Epithelial cell of esophagus (primary cell): ENCODE results near the gene MRAP2.

ENCODE experiments used
- DNase-seq: peaks from one replicate; pipeline ENCODE4 v3.0.0; 2010; ENCODE audit warnings: low read depth
- H3K4me3 ChIP-seq: 2 replicates; pipeline ENCODE4 v1.5.1; 2011; ENCODE audit warnings: mild to moderate bottlenecking, low read length, control low read depth
- TF ChIP-seq, protein P1 (sequence below): IDR thresholded peaks from 2 replicates; pipeline ENCODE4 v1.5.1; 2011; ENCODE audit warnings: low read depth, mild to moderate bottlenecking, low read length, control low read depth, inconsistent platforms; ENCODE audit not compliant: insufficient read depth; ENCODE audit errors: missing control alignments

Gene MRAP2, protein sequence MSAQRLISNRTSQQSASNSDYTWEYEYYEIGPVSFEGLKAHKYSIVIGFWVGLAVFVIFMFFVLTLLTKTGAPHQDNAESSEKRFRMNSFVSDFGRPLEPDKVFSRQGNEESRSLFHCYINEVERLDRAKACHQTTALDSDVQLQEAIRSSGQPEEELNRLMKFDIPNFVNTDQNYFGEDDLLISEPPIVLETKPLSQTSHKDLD

DNA sequence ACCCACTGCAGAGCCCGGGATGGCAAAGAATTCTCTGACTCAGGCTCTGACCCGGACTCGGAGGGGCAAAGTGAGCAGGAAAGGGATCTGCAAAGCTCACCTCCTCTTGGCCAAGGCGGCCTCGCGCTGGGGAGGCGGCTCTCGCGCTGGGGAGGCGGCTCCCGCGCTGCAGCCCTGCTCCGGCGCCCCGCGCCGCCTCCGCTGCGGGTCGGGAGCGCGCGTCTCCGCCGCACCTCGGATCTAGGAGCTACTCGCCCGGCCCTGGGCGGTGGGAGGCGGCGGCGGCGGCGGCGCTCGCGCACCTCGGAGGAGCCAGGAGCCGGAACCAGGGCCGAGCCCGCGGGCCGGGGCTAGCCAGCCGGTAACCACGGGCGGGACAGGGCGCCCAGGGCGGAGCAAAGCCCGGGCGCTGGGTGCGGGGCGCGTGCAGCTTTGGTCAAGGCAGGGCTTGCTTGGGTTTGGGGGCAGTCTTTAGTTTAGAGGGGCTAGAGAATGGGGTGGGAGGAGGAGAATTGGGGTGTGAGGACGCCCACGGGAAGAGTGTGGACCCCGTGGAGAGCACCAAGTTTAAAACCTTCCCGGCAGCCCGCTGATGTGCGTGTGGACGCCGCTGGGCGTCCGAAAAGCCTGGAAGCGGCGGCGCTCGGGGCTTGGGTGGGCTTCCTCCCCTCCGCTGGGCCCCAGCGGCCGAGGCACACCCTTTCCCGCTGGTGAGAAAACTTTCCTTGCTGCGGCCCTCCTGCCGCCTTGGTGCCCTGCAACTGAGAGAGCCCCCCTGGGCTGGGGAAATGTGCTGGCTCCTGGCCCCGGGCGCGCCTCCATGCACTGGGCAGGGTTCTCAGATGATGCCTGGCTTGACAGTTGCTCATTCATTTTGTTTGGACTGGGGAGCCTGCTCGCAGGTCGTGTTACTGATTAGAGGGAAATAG, at the start of gene MRAP2:
Gene MRAP2, plus strand, starts transcription at position 250 of the 929 bp plus-strand sequence. CDS start 21,547 bp downstream, outside the sequence.
- TF ChIP-seq, protein P1, sequence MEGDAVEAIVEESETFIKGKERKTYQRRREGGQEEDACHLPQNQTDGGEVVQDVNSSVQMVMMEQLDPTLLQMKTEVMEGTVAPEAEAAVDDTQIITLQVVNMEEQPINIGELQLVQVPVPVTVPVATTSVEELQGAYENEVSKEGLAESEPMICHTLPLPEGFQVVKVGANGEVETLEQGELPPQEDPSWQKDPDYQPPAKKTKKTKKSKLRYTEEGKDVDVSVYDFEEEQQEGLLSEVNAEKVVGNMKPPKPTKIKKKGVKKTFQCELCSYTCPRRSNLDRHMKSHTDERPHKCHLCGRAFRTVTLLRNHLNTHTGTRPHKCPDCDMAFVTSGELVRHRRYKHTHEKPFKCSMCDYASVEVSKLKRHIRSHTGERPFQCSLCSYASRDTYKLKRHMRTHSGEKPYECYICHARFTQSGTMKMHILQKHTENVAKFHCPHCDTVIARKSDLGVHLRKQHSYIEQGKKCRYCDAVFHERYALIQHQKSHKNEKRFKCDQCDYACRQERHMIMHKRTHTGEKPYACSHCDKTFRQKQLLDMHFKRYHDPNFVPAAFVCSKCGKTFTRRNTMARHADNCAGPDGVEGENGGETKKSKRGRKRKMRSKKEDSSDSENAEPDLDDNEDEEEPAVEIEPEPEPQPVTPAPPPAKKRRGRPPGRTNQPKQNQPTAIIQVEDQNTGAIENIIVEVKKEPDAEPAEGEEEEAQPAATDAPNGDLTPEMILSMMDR = no peak
- peak within 1 kb of the TSS; percentile 58 for H3K4me3 ChIP-seq

DNA sequence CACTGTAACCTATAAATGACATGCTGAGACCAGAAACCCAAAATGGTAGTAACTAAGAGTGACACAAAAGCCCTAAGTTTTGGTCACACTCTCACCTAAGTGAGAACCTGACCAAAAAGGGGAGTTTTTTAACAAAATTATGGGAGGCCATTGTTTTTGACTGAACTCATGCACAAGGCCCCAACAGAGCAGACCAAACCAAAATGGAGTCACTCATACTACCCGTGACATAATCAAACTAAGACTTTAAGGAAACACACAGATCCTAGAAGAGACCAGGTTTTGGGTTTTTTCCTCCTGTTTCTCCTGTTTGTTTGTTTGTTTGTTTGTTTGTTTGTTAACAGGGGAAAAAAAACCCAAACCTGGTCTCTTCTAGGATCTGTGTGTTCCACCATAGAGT, 49.2 kb upstream of the MRAP2 start:
- TF ChIP-seq, protein P1 = no peak
- no peak for DNase-seq
- no peak overlapping the region for H3K4me3 ChIP-seq

More for the DNA sequence above, at the start of gene MRAP2:
- DNase-seq = peak; percentile 53

DNA sequence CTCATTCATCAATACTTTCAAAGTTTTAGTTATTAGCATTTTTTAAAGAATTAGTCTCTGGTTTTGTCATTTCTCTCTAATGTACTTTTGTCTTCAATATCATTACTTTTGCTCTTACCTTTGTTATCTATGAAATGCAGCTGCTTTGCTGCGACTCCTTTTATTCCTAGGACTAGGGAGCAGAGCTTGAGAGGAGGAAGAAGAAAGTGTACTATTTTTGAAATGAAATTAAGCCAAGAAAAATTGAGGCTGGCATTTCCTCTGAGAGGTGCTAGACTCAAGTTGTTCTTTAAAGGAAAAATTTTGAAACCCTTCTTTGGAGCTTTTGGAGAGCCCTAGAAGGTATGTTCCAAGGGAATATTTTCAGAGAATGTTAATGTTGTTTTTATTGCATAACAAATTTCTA, 48.3 kb upstream of the MRAP2 start:
- TF ChIP-seq, protein P1 = no peak
- no peak for DNase-seq
- no peak overlapping the region for H3K4me3 ChIP-seq

DNA sequence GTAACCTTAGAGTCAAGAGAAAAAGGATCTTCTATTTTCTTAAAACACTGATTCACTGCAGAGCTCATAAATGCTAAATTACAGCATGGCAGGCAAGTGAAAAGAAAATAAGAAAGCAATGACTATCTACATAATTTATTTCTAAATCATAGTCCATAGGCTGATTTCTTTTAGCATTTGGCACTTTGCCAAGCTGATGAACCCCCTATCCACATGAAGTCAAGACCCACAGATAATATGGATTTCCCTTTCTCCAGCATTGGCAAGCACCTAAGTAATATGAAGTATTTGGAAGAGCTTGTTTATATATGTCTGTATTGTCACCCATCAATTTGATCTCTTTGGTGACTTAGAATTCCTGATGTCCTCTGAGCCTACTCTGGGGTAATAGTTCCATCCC, 47.9 kb upstream of the MRAP2 start:
- TF ChIP-seq, protein P1 = no peak
- H3K4me3 ChIP-seq = no peak overlapping the region
- DNase-seq = no peak

DNA sequence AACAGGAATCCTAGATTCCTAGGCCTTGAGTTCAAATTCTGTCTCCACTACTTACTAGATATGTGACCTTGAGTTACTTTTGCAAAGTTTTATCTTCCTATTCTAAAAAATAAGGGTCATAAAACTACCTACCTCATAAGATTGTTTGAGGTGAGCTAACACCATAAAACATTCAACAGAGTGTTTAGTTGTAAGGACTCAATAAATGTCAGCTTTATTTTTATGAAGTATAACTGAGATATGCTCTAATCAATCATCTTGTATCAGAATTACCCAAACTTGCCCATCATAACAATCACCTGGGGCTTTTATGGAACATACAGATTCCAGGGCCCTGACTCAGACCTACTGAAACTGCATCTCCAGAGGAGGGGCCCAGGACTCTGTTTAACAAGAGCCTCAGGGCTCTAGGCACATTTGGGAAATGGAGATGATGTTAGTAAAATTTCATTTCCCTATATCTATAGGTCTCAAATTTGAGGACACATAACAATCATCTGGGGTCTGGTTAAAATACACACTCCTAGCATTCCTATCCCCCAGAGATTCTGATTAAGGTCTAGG, 35.5 kb upstream of the MRAP2 start:
- TF ChIP-seq, protein P1 = no peak
- H3K4me3 ChIP-seq = no peak overlapping the region
- no peak for DNase-seq

DNA sequence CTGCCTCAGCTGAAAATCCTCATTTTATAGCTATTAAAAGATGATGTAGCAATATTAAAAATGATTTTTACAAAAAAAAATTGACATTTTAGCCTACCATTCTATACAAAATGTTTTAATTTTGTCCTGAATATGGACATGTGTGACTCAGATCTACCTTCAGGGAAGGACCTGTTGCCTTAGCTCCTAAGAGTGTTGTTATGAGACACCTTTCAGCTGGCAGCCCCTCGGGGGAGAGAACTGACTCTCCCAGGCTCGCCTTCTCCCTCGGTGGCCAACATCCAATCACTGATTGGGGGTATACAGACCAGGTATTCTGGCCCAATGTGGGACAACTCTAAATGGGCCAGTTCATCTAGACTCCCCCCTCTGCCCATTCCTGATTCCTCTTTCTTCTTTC, 32.5 kb upstream of the MRAP2 start:
- DNase-seq = no peak
- TF ChIP-seq, protein P1 = no peak
- no peak overlapping the region for H3K4me3 ChIP-seq
